ENCODE data around the gene NDUFAF7. TPM values are rescaled to one million over a fixed set of nuclear protein-coding genes. Genes with fewer than 3 reads are reported as not detected.

The NDUFAF7 gene
- total RNA-seq, 1 experiment from 2014 or later, result 21.9 TPM

DNA sequence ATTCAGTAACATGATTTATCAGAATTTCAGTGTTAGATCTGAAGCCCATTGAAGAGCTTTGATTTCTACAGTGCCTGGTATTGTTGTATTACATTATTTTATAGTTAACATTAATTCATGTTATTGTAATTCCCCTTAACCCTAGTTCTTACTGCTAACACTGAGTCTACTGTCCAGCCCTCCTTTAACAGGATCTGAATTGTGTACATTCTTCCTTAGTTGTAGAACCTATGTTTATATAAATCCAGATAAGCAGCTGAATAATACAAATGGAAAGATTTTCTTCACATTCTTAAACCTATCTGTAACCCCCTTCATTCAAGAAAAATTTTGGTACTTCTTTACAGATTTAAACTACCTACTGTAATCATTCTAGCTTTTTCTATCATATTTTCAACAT lies 14.7 kb downstream of the NDUFAF7 start:
- CTCF ChIA-PET, result no interaction called here
- Histone ChIP-seq H2AFZ (no peak overlapping the region), H3K27me3 (ENCODE audit: insufficient read depth, low read depth) (no peaks in the 10 kb centered on the region), H3K9me2 (ENCODE audit: insufficient read depth) (no peaks in the 10 kb centered on the region), H3K4me1 (replicated peaks; ENCODE audit: insufficient read depth) (no peaks in the 10 kb centered on the region), H3K36me3 (ENCODE audit: low read depth) (peaks cover 45% of the 10 kb centered on the region), H3K9me3 (ENCODE audit: insufficient read depth, low read depth) (no peaks in the 10 kb centered on the region), H3K4me2 (no peak overlapping the region), H3F3A (ENCODE audit: insufficient read depth, low read depth) (no peaks in the 10 kb centered on the region; the same call in 1 of the 2 replicates), H3K4me3 (no peak overlapping the region), H3K79me2 (ENCODE audit: low read depth) (no peaks in the 10 kb centered on the region), H4K20me1 (ENCODE audit: insufficient read depth) (no peaks in the 10 kb centered on the region), H3K27ac (no peak overlapping the region)
- intact Hi-C loops (cut with micrococcal nuclease; ENCODE audit: unreplicated experiment), result no loop called here
- TF ChIP-seq, protein P1, sequence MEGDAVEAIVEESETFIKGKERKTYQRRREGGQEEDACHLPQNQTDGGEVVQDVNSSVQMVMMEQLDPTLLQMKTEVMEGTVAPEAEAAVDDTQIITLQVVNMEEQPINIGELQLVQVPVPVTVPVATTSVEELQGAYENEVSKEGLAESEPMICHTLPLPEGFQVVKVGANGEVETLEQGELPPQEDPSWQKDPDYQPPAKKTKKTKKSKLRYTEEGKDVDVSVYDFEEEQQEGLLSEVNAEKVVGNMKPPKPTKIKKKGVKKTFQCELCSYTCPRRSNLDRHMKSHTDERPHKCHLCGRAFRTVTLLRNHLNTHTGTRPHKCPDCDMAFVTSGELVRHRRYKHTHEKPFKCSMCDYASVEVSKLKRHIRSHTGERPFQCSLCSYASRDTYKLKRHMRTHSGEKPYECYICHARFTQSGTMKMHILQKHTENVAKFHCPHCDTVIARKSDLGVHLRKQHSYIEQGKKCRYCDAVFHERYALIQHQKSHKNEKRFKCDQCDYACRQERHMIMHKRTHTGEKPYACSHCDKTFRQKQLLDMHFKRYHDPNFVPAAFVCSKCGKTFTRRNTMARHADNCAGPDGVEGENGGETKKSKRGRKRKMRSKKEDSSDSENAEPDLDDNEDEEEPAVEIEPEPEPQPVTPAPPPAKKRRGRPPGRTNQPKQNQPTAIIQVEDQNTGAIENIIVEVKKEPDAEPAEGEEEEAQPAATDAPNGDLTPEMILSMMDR (conservative IDR thresholded peaks at IDR 0.05), result no peak
- TF ChIP-seq EZH2 (IDR thresholded peaks at IDR 0.05; ENCODE audit: low read depth), result no peak
- BruUV-seq (replicated peaks), result no TSS peak
- no peak for DNase-seq
- POLR2A ChIA-PET (ENCODE audit: unreplicated experiment), result no interaction called here

DNA sequence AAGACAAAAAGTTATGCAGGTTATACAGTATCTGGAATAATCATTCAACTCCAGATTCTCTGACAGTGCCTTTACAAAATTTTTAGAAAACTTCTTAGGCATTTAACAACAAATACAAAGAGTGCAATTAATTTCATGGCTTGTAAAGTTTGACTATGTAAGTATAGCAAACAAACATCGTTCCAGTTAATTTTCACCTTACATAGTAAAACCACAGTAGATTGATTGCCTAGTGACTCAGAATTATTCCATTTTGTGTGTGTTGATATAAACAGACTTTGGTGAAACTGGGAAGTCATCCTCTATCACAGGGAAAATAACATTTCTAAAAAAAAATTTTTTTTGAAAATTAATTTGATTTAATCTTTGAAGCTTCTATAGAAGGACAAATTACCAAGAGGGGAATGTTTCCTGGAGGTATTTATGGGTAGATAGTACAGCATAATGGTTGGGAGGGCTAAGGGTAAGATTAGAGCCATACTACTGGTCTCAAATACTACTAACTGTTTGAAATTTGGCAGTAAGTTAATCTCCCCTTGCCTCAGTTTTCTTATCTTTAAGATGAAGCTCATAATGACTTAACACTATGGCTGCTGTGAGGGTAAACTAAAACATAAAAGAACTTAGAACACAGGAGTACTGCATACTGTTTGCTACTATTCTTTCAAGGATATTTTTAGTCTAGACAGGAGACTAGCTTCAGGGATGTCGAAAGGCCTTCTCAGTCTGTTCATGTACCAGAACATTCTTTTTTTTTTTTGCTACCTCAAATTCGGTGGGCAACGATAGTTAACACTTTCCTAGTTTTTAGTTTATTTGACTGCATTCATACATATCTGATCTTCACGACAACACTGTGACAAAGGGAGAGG lies 19.6 kb downstream of the NDUFAF7 start:
- intact Hi-C loops (cut with micrococcal nuclease; ENCODE audit: unreplicated experiment), result no loop called here
- H3K79me2 ChIP-seq (ENCODE audit: low read depth), result no peaks in the 10 kb centered on the region
- no peak overlapping the region for H3K4me3 ChIP-seq
- BruUV-seq (replicated peaks), result no TSS peak
- ChIA-PET CTCF (no interaction called here), POLR2A (ENCODE audit: unreplicated experiment) (no interaction called here)
- TF ChIP-seq, protein P1 (conservative IDR thresholded peaks at IDR 0.05), result no peak
- TF ChIP-seq EZH2 (IDR thresholded peaks at IDR 0.05; ENCODE audit: low read depth), result no peak
- H3K4me2 ChIP-seq, result no peak overlapping the region
- peaks cover 32% of the 10 kb centered on the region; the same call in 1 of the 2 replicates for H3K36me3 ChIP-seq (ENCODE audit: low read depth)
- H3K27ac ChIP-seq, result no peak overlapping the region
- DNase-seq, result no peak
- H3K9me3 ChIP-seq (ENCODE audit: insufficient read depth, low read depth), result no peaks in the 10 kb centered on the region
- no peak overlapping the region for H2AFZ ChIP-seq
- H4K20me1 ChIP-seq (ENCODE audit: insufficient read depth), result no peaks in the 10 kb centered on the region
- no peaks in the 10 kb centered on the region for H3K9me2 ChIP-seq (ENCODE audit: insufficient read depth)
- H3F3A ChIP-seq (ENCODE audit: insufficient read depth, low read depth), result peaks cover 5% of the 10 kb centered on the region; the same call in 1 of the 2 replicates
- no peaks in the 10 kb centered on the region for H3K27me3 ChIP-seq (ENCODE audit: insufficient read depth, low read depth)
- no peaks in the 10 kb centered on the region for H3K4me1 ChIP-seq (replicated peaks; ENCODE audit: insufficient read depth)

DNA sequence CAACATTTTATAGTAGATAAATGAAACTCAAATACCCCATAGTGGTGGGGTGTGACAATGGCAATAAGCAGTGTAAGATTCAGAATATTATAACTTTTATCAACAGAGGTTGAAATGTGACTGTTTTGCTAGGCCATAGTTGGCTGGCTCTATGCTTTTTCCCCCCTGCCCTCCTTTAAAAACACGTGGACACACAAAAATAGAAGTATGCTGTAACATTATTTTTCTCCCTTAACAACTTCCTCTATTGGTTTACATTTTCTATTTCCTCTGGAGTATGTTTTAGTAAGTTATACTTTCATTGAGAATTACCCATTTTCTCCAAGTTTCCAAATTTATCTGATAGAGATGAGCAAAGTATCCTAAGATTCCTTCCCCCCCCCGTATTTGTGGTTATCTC lies 31.1 kb downstream of the NDUFAF7 start:
- CTCF ChIA-PET, result no interaction called here
- no peaks in the 10 kb centered on the region for H3K27me3 ChIP-seq (ENCODE audit: insufficient read depth, low read depth)
- 0 out of 2 replicates have a peak, but pooled peaks cover 11% of the 10 kb centered on the region for H3F3A ChIP-seq (ENCODE audit: insufficient read depth, low read depth)
- no peak overlapping the region for H2AFZ ChIP-seq
- no peaks in the 10 kb centered on the region for H3K9me2 ChIP-seq (ENCODE audit: insufficient read depth)
- POLR2A ChIA-PET (ENCODE audit: unreplicated experiment), result interaction anchor here (0.6 kb wide), 1 partner anchor 84 kb away, joined by 4 read pairs; no protein-coding TSS in a partner anchor
- no peak overlapping the region for H3K27ac ChIP-seq
- no peaks in the 10 kb centered on the region for H3K9me3 ChIP-seq (ENCODE audit: insufficient read depth, low read depth)
- BruUV-seq (replicated peaks), result no TSS peak
- H4K20me1 ChIP-seq (ENCODE audit: insufficient read depth), result no peaks in the 10 kb centered on the region
- no peak overlapping the region for H3K4me2 ChIP-seq
- no peaks in the 10 kb centered on the region for H3K4me1 ChIP-seq (replicated peaks; ENCODE audit: insufficient read depth)
- DNase-seq, result no peak
- TF ChIP-seq, protein P1 (conservative IDR thresholded peaks at IDR 0.05), result no peak
- TF ChIP-seq EZH2 (IDR thresholded peaks at IDR 0.05; ENCODE audit: low read depth), result no peak
- 0 out of 2 replicates have a peak, but pooled peaks cover 3% of the 10 kb centered on the region for H3K36me3 ChIP-seq (ENCODE audit: low read depth)
- intact Hi-C loops (cut with micrococcal nuclease; ENCODE audit: unreplicated experiment), result no loop called here
- no peak overlapping the region for H3K4me3 ChIP-seq
- H3K79me2 ChIP-seq (ENCODE audit: low read depth), result no peaks in the 10 kb centered on the region

Measured in PC-9 (cell line).